Sigmoid colon (tissue), 4 donors: ENCODE results near the gene WFDC2.

Experiments
- CTCF ChIP-seq, 4 experiments: fragments of 450-650 bp in 3 of 4; fragments of 200-600 bp in 1 of 4; IDR thresholded peaks; one replicate each; pipeline ENCODE4 v1.5.1; 2016 to 2019; ENCODE audit warnings: antibody characterized with exemption in 4 of 4, mild to moderate bottlenecking in 3 of 4, moderate library complexity in 2 of 4
- EP300 ChIP-seq, 4 donors: sonication (generic); formaldehyde crosslinking; IDR thresholded peaks; one replicate each; pipeline ENCODE4 v1.6.1; 2017; ENCODE audit warnings: antibody characterized with exemption in 4 of 4
- POLR2A ChIP-seq, 2 donors: fragments of 450-650 bp; IDR thresholded peaks; one replicate each; pipeline ENCODE4 v1.6.1; 2016; ENCODE audit warnings: antibody characterized with exemption in 2 of 2, mild to moderate bottlenecking in 2 of 2, moderate library complexity in 2 of 2
- POLR2AphosphoS5 ChIP-seq, 4 donors: sonication (generic); formaldehyde crosslinking; IDR thresholded peaks; one replicate each; pipeline ENCODE4 v1.6.1; 2017; ENCODE audit warnings: antibody characterized with exemption in 4 of 4

GRCh38 chr20:45497971-45498494 lies 28.5 kb downstream of the WFDC2 start:
- no peak for TF ChIP-seq CTCF (IDR thresholded peaks at IDR 0.05)
- no peak for TF ChIP-seq POLR2AphosphoS5 (IDR thresholded peaks at IDR 0.05)
- TF ChIP-seq EP300 (IDR thresholded peaks at IDR 0.05), result no peak
- no peak for TF ChIP-seq POLR2A (IDR thresholded peaks at IDR 0.05)
